CD4-positive, alpha-beta T cell (primary cell): ENCODE results near the gene SLAMF9. TPM values are rescaled to one million over a fixed set of nuclear protein-coding genes. Genes with fewer than 3 reads are reported as not detected.

Source experiments
- ATAC-seq: fragments of 200-7000 bp; cut with Tn5 transposase; one replicate; pipeline ENCODE4 v1.10.0; 2022; ENCODE audit warnings: mild to moderate bottlenecking; ENCODE audit not compliant: poor library complexity
- CTCF ChIA-PET: fragments of 350-600 bp; sonication (Branson Sonifier 250); formaldehyde crosslinking; loops from one replicate; lab custom pipeline; 2021; ENCODE audit warnings: antibody characterized with exemption, inconsistent platforms; lab: Charles Lee
- POLR2A ChIA-PET: fragments of 350-600 bp; sonication (Branson Sonifier 250); formaldehyde crosslinking; loops from one replicate; lab custom pipeline; 2021; ENCODE audit warnings: antibody characterized with exemption, inconsistent platforms; lab: Charles Lee
- DNase-seq, 14 experiments: peaks; one replicate each; pipeline ENCODE4 v3.0.0-alpha.2; 2013 to 2020; ENCODE audit warnings: mixed read lengths in 2 of 14
- H3K27ac ChIP-seq, 2 donors: one replicate each; pipeline versions ENCODE4 v1.5.1 to v1.7.0; 2013; ENCODE audit warnings: low read length in 2 of 2, low read depth in 1 of 2, mild to moderate bottlenecking in 1 of 2
- H3K27me3 ChIP-seq, 2 experiments: 1 replicate in 1 of 2; 2 replicates in 1 of 2; pipeline versions ENCODE4 v1.6.1 to v1.7.0; 2013; ENCODE audit warnings: low read length in 2 of 2, control low read depth in 1 of 2, mild to moderate bottlenecking in 1 of 2, moderate library complexity in 1 of 2; ENCODE audit not compliant: insufficient read depth in 2 of 2, control insufficient read depth in 1 of 2
- H3K36me3 ChIP-seq: one replicate; pipeline ENCODE4 v1.6.1; 2013; ENCODE audit warnings: low read length, control low read depth; ENCODE audit not compliant: insufficient read depth
- H3K4me1 ChIP-seq: one replicate; pipeline ENCODE4 v1.6.1; 2013; ENCODE audit warnings: low read length, control low read depth; ENCODE audit not compliant: insufficient read depth
- H3K4me3 ChIP-seq: one replicate; pipeline ENCODE4 v1.5.1; 2013; ENCODE audit warnings: mild to moderate bottlenecking, low read length, moderate library complexity
- H3K9me3 ChIP-seq, 2 experiments: 1 replicate in 1 of 2; 2 replicates in 1 of 2; pipeline versions ENCODE4 v1.6.1 to v1.7.0; 2013; ENCODE audit warnings: low read length in 2 of 2, mild to moderate bottlenecking in 2 of 2, control low read depth in 1 of 2, moderate library complexity in 1 of 2; ENCODE audit not compliant: control insufficient read depth in 1 of 2, insufficient read depth in 1 of 2
- H3K27ac Mint-ChIP-seq: one replicate; pipeline ENCODE4 v1.8.0; 2020; ENCODE audit warnings: mixed read lengths
- H3K27me3 Mint-ChIP-seq: one replicate; pipeline ENCODE4 v1.8.0; 2021; ENCODE audit warnings: mixed read lengths
- H3K36me3 Mint-ChIP-seq: one replicate; pipeline ENCODE4 v1.8.0; 2021; ENCODE audit warnings: low read depth, mixed read lengths
- H3K4me1 Mint-ChIP-seq: one replicate; pipeline ENCODE4 v1.8.0; 2021; ENCODE audit warnings: low read depth, mixed read lengths
- H3K4me3 Mint-ChIP-seq: one replicate; pipeline ENCODE4 v1.8.0; 2020; ENCODE audit warnings: mild to moderate bottlenecking, mixed read lengths
- H3K9me3 Mint-ChIP-seq: one replicate; pipeline ENCODE4 v1.8.0; 2020; ENCODE audit warnings: mixed read lengths
- CTCF ChIP-seq: fragments of 200-600 bp; IDR thresholded peaks from one replicate; pipeline ENCODE4 v1.8.0; 2022; ENCODE audit warnings: antibody characterized with exemption, mild to moderate bottlenecking
- intact Hi-C, 2 experiments: fragments of 100-400 bp; cut with DNase I in 1 of 2; cut with micrococcal nuclease in 1 of 2; formaldehyde crosslinking; loops; one replicate each; pipeline versions ENCODE4 v1.15.1 to v1.9.0; 2023 to 2025; cut with DNase I, micrococcal nuclease
- total RNA-seq, 174 experiments: library from RNA in 2 of 174; stranded (reverse) in 2 of 174; gene quantifications; one replicate each; pipeline ENCODE4 v1.2.3 and lab custom pipeline; 2021 to 2026

Gene SLAMF9
- total RNA-seq, 2 experiments from 2014 or later, result not detected

DNA sequence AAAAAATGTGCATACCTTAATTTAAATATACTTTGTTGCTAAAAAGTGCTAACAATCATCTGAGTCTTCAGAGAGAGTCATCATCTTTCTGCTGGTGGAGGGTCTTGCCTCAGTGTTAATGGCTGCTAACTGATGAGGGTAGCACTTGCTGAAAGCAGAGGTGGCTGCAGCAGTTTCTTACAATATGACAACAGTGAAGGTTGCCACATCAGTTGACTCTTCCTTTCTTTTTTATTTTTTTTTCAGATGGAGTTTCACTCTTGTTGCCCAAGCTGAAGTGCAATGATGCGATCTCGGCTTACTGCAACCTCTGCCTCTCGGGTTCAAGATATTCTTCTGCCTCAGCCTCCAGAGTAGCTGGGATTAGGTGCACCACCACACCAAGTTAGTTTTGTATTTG, 51.5 kb downstream of the SLAMF9 start:
- Mint-ChIP-seq H3K9me3 (no peaks in the 10 kb centered on the region), H3K4me1 (peaks cover 14% of the 10 kb centered on the region), H3K36me3 (no peaks in the 10 kb centered on the region), H3K4me3 (no peak overlapping the region), H3K27me3 (no peaks in the 10 kb centered on the region), H3K27ac (no peak overlapping the region)
- H3K9me3 ChIP-seq, result peaks cover 0 to 4% of the 10 kb centered on the region in 2 experiments
- ATAC-seq (no peak), DNase-seq (no peak)
- no peak for TF ChIP-seq CTCF
- no peaks in the 10 kb centered on the region for H3K36me3 ChIP-seq
- ChIA-PET CTCF (no interaction called here), POLR2A (no interaction called here)
- H3K4me1 ChIP-seq, result peaks cover 6% of the 10 kb centered on the region
- intact Hi-C loops, result no loop called here
- H3K27ac ChIP-seq, result no peak overlapping the region
- H3K27me3 ChIP-seq, result no peaks in the 10 kb centered on the region
- no peak overlapping the region for H3K4me3 ChIP-seq

Other genes starting within 250 kb of the SLAMF9 start
- not detected for gene CRP, start 239.6 kb downstream of the SLAMF9 start, total RNA-seq
- gene DUSP23, start 173.3 kb downstream of the SLAMF9 start, total RNA-seq, result 1 to 10 TPM; 3.9 to 6.0 TPM
- under 1 TPM; 0.28 to 0.52 TPM for gene FCRL6, start 151.9 kb downstream of the SLAMF9 start, total RNA-seq
- under 1 TPM in 1 of 2 experiments, not detected in 1; 0.34 TPM for gene SLAMF8, start 127.4 kb downstream of the SLAMF9 start, total RNA-seq
- not detected for gene VSIG8, start 91.6 kb downstream of the SLAMF9 start, total RNA-seq
- gene CFAP45, start 54.1 kb downstream of the SLAMF9 start, total RNA-seq, result 1 to 10 TPM; 8.4 to 9.0 TPM
- 100 to 1,000 TPM; 301 to 311 TPM for gene TAGLN2, start 28.7 kb downstream of the SLAMF9 start, total RNA-seq
- gene IGSF9, start 8.6 kb downstream of the SLAMF9 start, total RNA-seq, result not detected
- 1 to 10 TPM; 2.1 to 2.2 TPM for gene PIGM, start 77.8 kb upstream of the SLAMF9 start, total RNA-seq
- not detected for gene KCNJ10, start 115.9 kb upstream of the SLAMF9 start, total RNA-seq
- not detected for gene KCNJ9, start 127.3 kb upstream of the SLAMF9 start, total RNA-seq
- gene IGSF8, start 144.4 kb upstream of the SLAMF9 start, total RNA-seq, result 10 to 100 TPM; 33.1 to 33.7 TPM
- not detected for gene ATP1A2, start 161.5 kb upstream of the SLAMF9 start, total RNA-seq
- gene ATP1A4, start 197.4 kb upstream of the SLAMF9 start, total RNA-seq, result under 1 TPM in 1 of 2 experiments, not detected in 1; 0.22 TPM
- gene CASQ1, start 236.3 kb upstream of the SLAMF9 start, total RNA-seq, result not detected